ENCODE results near the gene HMGCR. TPM values are rescaled to one million over a fixed set of nuclear protein-coding genes. Genes with fewer than 3 reads are reported as not detected.
A peak's percentile ranks its signal among the peaks of the same experiment; 100 is the strongest.
"Not testable (repeated sequence)": the region's sequence is repeated elsewhere in the genome, so short reads cannot be mapped to it uniquely, and the experiment has no call there.

HMGCR gene
- total RNA-seq, 1 experiment from 2014 or later: 178 TPM

GRCh38 chr5:75334413-75334812, 2.6 kb upstream of the HMGCR start:
- not testable (repeated sequence) for H3T11ph ChIP-seq (ENCODE audit: low read length); H2BK15ac ChIP-seq (ENCODE audit: low read depth, low read length); H3K27me3 Mint-ChIP-seq (ENCODE audit: low read depth); H2AK5ac ChIP-seq (ENCODE audit: insufficient read length, low read length); H3K27me3 ChIP-seq (ENCODE audit: insufficient read depth, low read length); H4K91ac ChIP-seq (ENCODE audit: insufficient read length, low read depth, low read length); H3K23ac ChIP-seq (ENCODE audit: insufficient read length, low read depth, low read length); H3K9me3 Mint-ChIP-seq; H3K4me1 ChIP-seq (ENCODE audit: insufficient read depth, low read length); H2BK5ac ChIP-seq (ENCODE audit: insufficient read length, low read length); H3K4ac ChIP-seq (ENCODE audit: low read depth, low read length); H4K5ac ChIP-seq (ENCODE audit: insufficient read length, low read depth, low read length); H4K20me1 ChIP-seq (ENCODE audit: control insufficient read depth, insufficient read depth, insufficient read length); H3K27ac ChIP-seq (ENCODE audit: insufficient read length, low read depth, low read length); H2BK12ac ChIP-seq (ENCODE audit: insufficient read length, low read depth, low read length); H3K23me2 ChIP-seq (ENCODE audit: insufficient read length, low read depth, low read length, poor library complexity, severe bottlenecking); H3K9ac ChIP-seq (ENCODE audit: extremely low read depth, insufficient read length, low read length); H3K14ac ChIP-seq (ENCODE audit: insufficient read depth, low read length); H4K8ac ChIP-seq (replicated peaks; ENCODE audit: insufficient read length, low read depth, low read length); H3K4me2 ChIP-seq (ENCODE audit: insufficient read depth, insufficient read length, low read length); H2BK120ac ChIP-seq (ENCODE audit: low read depth, low read length, poor library complexity, severe bottlenecking); H3K4me3 Mint-ChIP-seq; H2AFZ ChIP-seq (ENCODE audit: low read length); H2BK20ac ChIP-seq (ENCODE audit: low read depth, low read length, poor library complexity, severe bottlenecking); H3K9me3 ChIP-seq (ENCODE audit: control insufficient read depth, low read depth, low read length); DNase-seq; H3K18ac ChIP-seq (ENCODE audit: insufficient read length, low read depth, low read length); H3K79me1 ChIP-seq (ENCODE audit: insufficient read depth, low read depth, low read length, poor library complexity, severe bottlenecking); H3K56ac ChIP-seq (ENCODE audit: insufficient read length, low read depth, low read length)
- WGBS (ENCODE audit: extremely low coverage, insufficient read length, low lambda C conversion rate): no CpG with 5 or more reads among the region's 10 CpGs
- H3K27ac Mint-ChIP-seq: peak overlapping the region in 2 of 3 experiments; percentile 14 to 21; a peak in 1 of 7 replicates
- H3K79me2 ChIP-seq (ENCODE audit: insufficient read depth, low read length): peaks cover 19% of the 10 kb centered on the region
- H3K36me3 Mint-ChIP-seq (ENCODE audit: insufficient read depth in 1 of 3, low read depth in 3 of 3): peaks cover 5 to 11% (median 9%) of the 10 kb centered on the region in 3 experiments; a peak in 6 of 7 replicates
- H3K4me1 Mint-ChIP-seq: peaks cover 8 to 12% of the 10 kb centered on the region in 2 experiments
